Measurements from ENCODE around the gene REV3L.
"Not testable (repeated sequence)": the region's sequence is repeated elsewhere in the genome, so short reads cannot be mapped to it uniquely, and the experiment has no call there.

Gene REV3L

DNA sequence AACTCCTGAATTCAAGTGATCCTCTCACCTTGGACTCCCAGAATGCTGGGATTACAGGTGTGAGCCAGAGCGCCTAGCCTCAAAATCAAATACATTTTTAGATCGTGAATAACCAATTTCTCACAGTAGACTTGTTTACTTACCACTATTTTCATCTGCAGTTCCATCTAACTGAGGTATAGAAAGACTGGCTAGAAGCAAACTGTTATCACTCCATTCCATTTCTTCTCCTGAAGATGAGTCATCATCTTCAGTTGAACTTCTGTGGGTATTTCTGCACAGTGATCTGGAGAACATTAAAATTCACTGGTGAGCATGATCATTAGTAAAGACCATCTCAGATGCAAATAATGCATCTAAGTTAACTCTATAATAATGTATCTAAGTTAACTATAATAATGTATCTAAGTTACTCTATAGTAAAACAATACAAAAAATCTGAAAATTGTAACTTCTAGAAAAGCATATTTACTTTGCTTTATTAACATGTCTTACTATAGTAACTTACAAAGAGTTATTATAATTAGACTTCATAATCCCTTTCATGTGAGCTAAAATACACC, 105.4 kb downstream of the REV3L start:
- no peak for DNase-seq (ENCODE audit: low read depth in 2 of 2)

DNA sequence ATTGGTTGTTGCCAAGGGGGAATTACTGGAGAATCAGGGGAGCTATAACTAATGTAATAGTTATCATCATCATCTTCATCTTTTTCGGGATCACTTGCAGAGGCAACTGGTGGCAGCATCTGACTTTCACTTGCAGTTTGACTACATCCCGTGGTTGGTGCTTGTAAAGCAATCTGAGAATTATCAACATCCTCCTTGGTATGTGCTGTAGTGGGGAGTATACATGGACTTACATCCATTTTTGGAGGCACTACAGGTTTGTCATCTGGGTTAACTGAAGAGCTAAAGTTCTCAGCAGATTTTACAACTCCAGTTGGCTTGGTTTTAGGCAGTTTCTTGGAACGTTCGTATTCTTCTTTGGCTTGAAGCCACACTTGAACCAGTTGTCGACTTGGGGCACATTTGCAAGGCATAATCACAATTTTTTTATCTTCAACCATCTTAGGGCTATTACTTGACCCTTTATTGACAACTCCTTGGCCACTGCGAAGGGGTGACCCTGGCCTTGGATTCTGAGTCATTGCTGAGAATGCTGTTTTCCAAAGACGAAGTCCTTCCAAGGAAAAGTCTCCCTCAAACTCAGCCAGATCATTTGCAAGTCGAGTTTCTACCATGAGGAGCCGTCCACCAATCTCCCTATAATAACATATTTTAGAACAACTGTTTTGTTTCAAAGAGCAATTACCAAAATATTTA, 115.5 kb downstream of the REV3L start:
- no peak for DNase-seq (ENCODE audit: low read depth in 2 of 2)

DNA sequence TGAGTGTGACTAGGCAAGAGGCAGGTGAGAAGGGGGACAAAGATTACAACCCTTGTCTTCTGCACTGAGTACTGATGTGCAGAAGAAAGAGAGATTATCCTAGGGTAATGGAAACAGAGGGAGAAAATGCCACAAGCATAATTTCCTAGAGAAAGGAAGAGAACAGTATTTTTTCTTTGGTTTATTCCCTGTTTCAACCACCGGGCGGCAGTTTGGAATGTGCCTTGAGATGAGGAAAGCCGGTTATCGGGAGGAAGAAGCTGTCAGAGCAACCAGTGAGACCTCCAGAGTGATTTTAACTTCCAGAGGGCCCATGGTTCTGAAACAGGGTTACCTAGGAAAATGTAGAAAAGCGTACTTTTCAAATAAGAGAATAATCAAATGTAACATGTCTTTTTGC, 121.4 kb downstream of the REV3L start:
- peak in 1 of 2 experiments; percentile 16 for DNase-seq (ENCODE audit: low read depth in 2 of 2)

DNA sequence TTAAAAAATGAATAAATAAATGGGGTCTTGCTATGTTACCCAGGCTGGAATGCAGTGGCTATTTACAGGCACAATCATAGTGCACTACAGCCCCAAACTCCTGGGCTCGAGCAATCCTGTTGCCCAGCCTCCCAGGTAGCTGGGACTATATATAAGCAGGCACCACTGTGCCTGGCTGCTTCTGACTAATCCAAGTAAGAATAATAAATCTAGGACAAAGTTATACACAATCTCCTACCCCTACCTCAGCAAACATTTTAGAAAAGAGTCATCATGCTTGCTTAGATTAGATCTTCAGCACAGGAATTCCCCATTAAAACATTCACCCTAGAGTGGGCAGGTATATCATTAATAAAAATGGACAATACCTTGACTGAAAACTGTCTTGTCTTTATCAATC, 124.6 kb downstream of the REV3L start:
- no peak for DNase-seq (ENCODE audit: low read depth in 2 of 2)

DNA sequence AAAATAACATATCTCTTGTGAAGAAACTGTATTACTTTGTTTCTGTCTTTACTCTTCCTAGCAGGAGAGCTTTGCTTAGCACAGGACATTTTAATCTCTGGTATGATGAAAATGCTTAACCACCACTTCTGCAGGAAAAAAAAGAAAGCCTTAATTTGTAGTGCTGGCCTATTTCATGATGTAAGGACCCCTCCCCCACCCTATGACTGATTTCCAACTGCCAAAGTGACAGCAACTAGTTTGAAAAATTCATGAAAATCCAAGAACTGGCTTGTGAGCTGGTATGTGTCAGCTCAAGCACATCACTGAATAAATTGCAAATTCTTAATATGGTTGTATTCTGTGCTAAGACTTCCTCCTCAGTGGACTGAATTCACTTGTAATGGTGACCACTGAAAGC, 125.3 kb downstream of the REV3L start:
- peak in 1 of 2 experiments; percentile 9 for DNase-seq (ENCODE audit: low read depth in 2 of 2)

DNA sequence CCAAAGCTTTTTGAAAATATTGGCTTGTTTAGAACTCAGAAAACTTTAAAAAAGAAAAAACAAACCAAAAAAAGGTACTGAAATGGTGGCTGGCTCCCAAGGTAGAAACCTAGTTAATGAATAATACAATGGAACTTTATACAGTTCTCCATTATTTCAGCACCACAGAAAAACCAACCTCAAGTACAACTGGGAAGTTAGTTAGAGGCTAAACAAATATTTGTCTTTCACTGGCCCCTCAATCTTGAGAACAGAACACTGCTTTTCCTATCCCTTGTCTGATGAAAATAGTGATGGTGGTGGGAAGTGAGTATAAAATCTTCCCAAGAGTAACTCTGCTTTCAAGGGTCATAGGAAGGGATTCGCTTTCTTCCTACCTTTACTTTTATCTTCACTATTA, 126.5 kb downstream of the REV3L start:
- DNase-seq (ENCODE audit: low read depth in 2 of 2): no peak

DNA sequence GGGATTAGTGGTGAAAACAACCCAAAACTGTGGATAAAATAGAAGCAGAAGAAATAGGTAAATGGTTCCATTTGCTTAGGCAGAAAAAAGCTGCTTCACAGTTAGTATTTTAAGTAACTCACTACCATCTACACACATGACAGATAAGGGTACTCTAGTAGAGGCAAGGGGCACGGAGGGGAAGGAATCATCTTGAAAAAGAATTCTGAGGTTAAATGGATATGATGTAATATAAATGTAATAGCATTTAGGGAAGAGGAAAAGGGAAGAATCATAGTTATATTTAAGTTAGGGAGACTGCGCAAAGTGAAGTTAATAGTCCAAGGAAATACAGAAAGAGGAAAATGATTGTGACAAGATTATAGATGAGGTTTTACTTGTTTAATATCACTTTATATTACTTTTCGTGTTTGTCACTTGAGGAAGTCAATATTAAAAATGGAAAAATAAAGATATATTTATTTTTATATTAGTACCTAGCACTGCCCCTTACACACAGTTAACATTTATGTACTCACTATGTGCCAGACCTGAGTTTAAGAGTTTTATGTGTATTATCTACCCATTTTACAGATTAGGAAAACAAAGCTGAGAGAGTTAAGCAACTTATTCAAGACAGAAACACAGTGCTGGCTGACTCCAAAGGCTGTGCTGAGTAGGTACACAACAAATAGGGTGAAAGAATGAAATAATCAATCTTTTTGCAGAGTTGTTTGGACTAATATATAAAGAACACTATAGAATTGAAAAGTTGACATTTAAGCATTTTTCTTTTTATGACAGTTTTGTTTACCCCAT, 128.1 kb downstream of the REV3L start:
- DNase-seq (ENCODE audit: low read depth in 2 of 2): no peak

DNA sequence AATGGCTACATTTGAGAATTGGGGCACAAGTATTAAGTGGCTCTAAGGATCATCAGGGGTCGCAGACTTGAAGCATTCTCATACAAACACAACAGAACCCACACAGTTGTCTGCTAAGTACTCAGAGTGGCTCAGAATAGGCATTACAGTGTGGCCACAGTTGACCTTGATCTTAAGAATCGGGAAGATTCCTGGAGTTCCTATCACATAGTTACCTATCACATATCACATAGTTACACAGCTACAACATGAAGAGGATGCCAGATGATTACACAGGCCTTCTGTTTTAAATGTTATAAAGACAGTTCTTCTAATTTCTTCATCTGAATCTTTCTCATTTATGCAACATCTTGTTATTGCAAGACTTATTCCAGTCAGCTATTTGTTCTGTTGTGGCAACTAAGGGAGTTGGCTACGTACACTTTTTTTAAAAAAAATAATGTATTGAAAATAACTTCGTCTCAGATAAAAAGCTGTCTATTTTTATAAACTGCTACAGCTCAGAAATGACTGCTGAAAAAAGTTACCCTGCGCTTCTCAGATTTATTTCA, 129.0 kb downstream of the REV3L start:
- no peak for DNase-seq (ENCODE audit: low read depth in 2 of 2)

DNA sequence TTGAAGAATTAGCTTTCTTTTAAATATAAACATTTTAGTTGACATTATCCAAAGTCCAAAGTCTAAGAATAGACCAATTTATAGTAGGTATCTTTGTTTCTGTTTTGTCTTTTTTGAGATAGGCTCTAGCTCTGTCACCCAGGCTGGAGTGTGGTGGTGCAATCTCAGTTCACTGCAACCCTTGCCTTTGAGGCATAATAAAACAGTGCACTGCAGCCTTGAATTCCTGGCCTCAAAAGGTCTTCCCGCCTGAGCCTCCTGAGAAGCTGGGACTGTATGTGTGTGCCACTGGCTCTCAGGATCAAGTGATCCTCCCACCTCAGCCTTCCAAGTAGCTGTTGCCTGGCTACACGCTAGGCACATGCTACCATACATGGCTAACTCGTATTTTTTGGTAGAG, 135.4 kb downstream of the REV3L start:
- no peak for DNase-seq (ENCODE audit: low read depth in 2 of 2)

DNA sequence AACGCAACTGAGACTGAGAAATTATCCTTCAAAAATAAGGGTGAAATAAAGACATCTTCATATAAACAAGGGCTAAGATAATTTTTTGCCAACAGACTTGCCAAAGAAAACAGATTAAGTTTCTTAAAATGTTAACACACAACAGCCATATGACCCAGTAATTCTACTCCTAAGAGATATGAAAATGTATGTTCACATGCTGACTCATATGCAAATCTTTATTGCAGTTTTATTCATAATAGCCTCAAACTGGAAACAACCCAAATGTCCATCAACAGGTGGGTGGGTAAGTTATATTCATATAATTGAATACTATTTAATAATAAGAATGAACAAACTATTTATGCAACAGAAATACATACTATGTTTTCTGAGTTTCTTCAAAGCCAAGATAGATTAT, 140.1 kb downstream of the REV3L start:
- DNase-seq (ENCODE audit: low read depth in 2 of 2): no peak

DNA sequence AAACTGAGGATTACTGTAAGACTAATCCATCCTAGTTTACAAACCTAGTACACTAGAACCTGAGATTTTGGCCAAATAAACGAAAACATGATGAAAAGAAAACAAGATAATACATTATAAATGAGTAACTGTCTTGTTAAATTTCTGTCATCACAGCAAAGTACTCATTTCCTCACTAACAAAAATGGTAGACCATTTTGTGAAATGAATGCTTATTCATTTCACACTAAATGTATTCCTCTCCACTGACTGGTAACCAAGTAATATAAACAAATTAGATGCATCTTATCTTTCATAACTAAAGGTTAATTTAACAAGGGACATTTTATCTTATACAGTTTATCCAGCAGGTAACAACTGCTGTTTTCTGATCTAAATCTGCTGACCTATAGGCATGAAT, 143.7 kb downstream of the REV3L start:
- DNase-seq (ENCODE audit: low read depth in 2 of 2): no peak

DNA sequence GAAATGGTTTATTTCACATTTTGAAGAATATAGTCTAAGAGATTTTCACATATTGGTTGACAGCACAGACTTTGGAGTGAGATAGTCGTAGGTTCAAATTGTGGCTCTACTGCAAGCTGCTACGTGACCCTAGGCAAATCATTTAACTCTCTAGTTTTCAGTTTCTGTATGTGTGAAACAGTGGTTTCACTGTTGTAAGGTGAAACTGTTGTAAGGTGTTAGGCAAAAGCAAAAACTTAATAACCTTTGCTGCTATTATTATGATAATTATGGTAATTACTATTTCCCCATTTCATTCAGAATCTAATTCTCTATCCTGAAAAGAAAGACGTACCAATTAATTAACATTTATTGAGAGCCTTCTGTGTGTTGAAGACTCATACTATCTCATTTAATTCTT, 144.2 kb downstream of the REV3L start:
- DNase-seq (ENCODE audit: low read depth in 2 of 2): no peak

DNA sequence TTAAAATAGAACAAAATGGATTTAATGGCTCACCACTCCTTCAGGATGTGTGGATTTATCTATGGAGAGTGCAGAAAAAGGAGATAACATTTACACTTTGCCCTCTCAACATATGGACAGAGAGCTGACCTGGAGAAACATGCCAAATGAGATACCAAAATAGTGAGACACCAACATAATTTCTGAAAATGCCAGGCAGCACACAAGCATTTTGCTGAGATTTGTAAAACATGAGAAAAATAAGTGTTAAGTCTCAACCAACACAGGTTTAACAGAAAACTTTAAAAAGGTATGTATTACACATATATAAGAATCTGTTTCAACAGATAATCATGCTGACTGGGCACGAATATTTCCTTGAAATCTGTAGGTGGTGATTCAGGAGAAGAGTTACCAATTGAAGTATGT, 145.2 kb downstream of the REV3L start:
- DNase-seq (ENCODE audit: low read depth in 2 of 2): no peak

DNA sequence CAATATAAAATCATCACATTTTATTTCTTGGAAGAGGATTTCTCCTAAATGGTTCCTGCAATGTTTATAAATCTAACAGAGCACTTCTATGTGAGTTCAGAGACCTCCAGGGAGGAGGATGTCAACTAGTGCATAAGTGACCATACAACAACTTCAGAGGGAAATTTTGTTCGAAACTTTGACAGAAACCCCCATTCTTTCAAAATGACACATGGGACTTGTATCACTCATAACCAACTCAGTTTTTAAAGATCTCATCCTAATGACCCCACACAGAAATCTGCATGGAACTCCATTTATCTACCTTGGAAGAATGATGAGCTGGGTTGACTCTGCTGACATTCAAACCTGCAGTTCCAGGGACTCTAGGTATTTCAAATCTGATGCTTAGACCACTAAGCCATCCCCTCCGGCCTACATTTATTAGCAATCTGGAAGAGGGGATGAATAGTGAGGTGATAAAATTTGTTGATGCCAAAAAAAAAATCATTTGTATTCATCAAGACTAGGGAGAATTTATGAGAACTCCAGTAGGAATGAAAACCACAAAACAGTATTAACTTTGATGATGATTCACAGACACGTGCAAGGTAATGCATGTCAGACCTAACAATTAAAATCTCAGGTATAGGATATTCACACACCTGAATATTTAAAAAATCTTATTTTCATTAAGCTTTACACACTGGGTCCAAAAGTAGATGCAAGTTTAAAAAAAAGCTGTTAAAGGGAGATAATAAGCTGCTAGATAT, 153.0 kb downstream of the REV3L start:
- no peak for DNase-seq (ENCODE audit: low read depth in 2 of 2)

DNA sequence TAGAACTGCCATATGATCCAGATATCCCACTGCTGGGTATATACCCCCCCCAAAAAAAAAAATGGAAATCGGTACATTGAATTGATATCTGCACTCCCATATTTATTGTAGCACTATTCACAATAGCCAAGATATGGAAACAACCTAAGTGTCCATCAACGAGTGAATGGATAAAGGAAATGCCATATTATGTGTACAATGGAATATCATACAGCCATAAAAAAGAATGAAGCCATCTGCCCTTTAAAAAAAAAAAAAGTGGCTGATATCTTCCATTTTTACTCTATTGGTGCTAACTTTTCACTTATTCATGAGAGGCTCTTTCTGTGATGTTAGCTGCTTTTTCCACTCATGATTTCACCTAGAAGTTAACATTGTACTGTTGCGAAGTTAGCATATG, 156.5 kb downstream of the REV3L start:
- no peak for DNase-seq (ENCODE audit: low read depth in 2 of 2)

DNA sequence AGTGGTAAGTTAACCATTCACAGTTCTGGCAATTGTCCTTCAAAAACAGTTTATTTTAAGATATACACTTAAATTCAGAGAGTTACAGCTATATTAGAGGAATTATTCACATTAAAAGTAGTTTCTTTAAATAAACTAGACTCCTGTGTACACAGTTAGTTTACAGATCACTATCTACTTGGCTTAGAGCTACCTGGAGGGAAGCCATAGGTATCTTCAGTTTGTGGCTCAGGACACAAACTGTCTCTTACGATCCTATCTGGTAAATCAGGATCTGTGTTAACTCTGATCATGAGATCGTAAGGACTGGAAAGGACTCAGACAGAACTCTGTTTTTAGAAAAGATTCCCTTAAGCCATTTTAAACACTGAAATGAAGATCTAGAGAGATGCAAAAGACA, 160.9 kb downstream of the REV3L start:
- DNase-seq (ENCODE audit: low read depth in 2 of 2): no peak

DNA sequence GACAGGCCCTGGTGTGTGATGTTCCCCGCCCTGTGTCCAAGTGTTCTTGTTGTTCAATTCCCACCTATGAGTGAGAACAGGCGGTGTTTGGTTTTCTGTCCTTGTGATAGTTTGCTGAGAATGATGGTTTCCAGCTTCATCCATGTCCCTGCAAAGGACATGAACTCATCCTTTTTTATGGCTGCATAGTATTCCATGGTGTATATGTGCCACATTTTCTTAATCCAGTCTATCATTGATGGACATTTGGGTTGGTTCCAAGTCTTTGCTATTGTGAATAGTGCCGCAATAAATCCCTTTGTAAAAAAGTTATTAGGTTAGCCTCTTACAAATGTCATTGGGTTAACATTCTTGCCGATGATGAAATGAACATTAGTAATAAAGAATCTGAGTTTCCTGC, 175.1 kb downstream of the REV3L start:
- not testable (repeated sequence) for DNase-seq (ENCODE audit: low read depth in 2 of 2)

DNA sequence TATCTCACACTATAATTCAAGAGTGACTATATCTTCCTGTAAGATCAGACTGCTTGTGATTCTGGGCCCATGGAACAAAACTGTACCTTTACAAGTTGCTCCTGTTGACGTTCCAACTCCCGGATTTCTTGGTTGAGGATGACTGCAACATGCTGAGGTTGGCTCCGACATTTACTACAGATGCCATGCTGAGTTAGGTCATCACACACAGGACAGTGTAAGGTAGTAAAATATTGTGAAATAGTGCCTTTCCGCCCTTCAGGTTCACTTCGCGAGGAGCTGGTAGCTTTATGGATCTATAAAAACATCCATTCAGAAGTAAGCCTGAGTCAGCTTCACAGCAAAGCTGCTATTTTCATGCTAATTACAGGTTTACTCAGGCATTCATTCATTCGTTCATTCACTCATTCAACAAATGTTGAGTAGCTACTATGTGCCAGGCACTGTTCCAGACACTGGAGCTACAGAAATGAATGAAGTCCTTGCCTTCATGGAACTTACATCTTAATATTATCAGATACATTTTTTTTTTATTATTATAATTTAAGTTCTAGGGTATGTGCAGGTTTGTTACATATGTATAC, 175.7 kb downstream of the REV3L start:
- DNase-seq (ENCODE audit: low read depth in 2 of 2): no peak

DNA sequence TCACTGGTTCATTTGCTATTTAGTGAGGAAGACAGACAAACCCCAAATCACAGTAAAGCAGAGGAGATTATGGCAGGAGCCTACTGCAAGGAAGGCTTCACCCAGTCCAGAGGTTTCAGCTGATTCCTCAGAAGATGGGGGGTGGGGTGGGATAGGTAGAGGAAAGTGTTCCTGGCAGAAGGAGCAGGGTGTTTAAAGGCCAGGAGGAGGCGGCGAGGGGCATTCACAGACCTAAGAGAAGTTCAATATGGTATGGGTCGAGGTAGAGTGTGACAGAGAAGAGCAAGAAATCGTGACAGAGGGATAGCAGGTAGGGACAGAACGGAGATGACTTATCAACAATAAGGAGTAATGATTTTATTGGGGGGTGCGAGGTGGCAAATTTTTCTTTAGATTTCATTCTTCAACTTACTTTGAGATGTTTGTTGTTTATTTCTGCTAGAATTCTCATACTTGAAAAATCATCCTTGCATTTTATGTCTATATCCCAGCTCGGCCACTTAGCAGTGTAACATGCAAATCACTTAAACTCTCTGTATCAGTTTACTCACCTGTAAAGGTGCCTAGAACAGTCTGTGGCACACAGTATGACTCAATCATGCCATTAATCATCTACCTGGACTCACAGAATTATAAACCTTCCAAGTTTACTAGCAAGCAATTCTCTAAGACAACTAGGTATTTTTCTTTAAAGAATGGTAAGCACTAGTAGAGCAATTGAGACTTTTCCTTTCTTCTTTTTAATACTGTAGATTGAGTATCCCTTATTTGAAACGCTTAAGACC, 176.7 kb downstream of the REV3L start:
- DNase-seq (ENCODE audit: low read depth in 2 of 2): no peak

DNA sequence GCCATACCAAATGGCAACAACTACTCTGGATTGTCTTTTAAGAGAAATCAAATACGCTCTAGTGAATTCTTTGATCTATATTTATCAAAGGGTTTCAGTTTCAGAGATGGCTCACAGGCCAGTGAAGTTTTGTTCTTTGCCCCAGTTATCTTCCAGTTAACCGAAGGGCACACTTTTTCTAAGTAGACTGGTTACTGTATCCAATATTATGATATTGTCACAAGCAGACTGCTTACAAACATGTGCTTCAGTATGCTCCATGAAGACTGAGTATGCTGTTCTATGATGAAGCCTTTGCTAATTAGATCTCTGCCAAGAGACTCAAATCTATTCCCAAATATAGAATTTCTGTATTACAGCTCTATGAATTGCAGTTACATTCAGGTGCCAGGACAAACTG, 181.1 kb downstream of the REV3L start:
- DNase-seq (ENCODE audit: low read depth in 2 of 2): no peak
